Skin epidermis (tissue), 12 donors: ENCODE measurements around the gene IFIT5.
"Not testable (repeated sequence)": the region's sequence is repeated elsewhere in the genome, so short reads cannot be mapped to it uniquely, and the experiment has no call there.

Experiments used
- H3K27ac ChIP-seq, 21 experiments: fragments of 200-600 bp; sonication (generic) in 11 of 21; one replicate each; pipeline ENCODE4 v1.5.0; 2020; ENCODE audit warnings: mild to moderate bottlenecking in 3 of 21, inconsistent platforms in 2 of 21, moderate library complexity in 2 of 21
- H3K4me3 ChIP-seq, 7 experiments: fragments of 200-600 bp; sonication (generic) in 2 of 7; one replicate each; pipeline ENCODE4 v1.5.0; 2020; ENCODE audit warnings: inconsistent platforms in 2 of 7, mild to moderate bottlenecking in 2 of 7, moderate library complexity in 1 of 7

The IFIT5 gene

GRCh38 chr10:89421018-89421476, 6.7 kb downstream of the IFIT5 start:
- no peak overlapping the region for H3K4me3 ChIP-seq
- no peak overlapping the region for H3K27ac ChIP-seq

- Histone ChIP-seq H3K27ac (no peak overlapping the region), H3K4me3 (no peak overlapping the region)
Observed at GRCh38 chr10:89425000-89425399, 10.6 kb downstream of the IFIT5 start.

DNA sequence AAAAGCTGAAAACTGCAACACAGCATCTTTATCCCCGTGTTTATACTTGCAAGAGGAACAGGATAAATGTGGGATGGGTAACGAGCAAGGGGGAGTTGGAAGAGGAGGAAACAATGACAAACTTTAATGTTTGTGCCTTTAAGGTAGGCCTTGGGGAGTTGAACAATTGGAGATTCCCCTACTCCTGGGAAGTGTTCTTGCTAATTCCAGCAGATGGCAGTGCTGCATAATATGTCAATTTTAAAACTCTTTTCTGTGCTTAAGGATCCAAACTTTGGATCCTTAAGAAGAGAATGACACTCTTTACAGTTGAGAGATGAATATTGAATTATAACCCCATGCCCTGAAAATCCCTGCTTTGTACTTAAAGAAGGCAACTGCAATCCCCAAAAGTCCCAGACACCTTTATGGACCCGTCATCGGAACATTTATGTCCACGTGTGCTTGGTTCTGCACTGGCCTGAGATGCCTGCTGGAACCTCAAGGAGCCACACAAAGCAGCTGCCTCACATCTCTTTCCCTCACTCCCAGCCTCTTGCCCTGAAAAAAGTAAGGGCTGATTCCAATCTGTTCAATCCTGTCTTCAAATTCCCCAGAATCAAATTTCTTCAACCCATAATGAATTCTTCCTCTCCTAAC, 12.0 kb downstream of the IFIT5 start:
- Histone ChIP-seq H3K27ac (no peak overlapping the region), H3K4me3 (no peak overlapping the region)

GRCh38 chr10:89427629-89428028, 13.3 kb downstream of the IFIT5 start:
- H3K27ac ChIP-seq: no peak overlapping the region
- no peak overlapping the region for H3K4me3 ChIP-seq

- Histone ChIP-seq H3K27ac (no peak overlapping the region), H3K4me3 (no peak overlapping the region)
Observed at GRCh38 chr10:89428877-89429276, 14.5 kb downstream of the IFIT5 start.

DNA sequence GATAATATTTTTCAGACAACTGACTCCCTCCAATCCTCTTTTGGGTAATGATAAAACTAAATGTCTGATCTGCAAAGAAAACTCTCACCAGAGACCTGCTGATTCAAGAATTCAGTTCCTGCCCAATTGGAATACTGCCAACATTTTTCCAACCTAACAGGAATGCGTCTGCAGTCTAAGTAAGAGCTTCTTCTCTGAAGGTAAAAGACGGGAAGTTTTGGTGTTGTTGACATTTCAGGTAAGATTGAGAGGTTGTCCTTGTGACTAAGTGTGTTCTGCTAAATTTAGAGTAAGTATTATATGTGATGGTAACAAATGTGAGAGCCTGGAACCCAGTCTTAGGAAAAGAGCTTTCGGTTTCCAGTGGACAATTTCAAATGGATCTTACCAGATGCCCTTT, 17.6 kb downstream of the IFIT5 start:
- H3K4me3 ChIP-seq: no peak overlapping the region
- no peak overlapping the region for H3K27ac ChIP-seq

DNA sequence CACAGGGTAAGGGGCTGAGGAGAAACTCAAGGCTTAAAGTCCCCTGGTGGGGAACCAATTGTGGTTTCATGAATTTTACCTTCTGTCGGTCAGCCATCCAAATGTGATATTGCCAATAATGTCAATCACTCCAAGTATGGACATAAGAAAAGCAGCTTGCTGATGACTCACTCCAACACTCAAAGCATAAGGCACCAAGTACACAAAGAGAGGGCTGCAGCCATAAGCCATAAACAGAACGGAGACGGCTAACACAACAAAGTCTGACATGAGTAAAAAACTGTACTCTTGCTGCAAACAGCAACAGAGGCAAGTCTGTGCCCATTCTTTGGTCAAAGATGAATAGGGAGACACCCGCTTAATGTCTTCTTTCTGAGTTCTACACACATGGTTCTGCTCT, 24.2 kb downstream of the IFIT5 start:
- Histone ChIP-seq H3K27ac (no peak overlapping the region), H3K4me3 (no peak overlapping the region)

GRCh38 chr10:89440226-89441009, 26.1 kb downstream of the IFIT5 start:
- Histone ChIP-seq H3K27ac (no peak overlapping the region), H3K4me3 (no peak overlapping the region)

- Histone ChIP-seq H3K4me3 (no peak overlapping the region), H3K27ac (no peak overlapping the region)
Observed at GRCh38 chr10:89442289-89442688, 27.9 kb downstream of the IFIT5 start.

DNA sequence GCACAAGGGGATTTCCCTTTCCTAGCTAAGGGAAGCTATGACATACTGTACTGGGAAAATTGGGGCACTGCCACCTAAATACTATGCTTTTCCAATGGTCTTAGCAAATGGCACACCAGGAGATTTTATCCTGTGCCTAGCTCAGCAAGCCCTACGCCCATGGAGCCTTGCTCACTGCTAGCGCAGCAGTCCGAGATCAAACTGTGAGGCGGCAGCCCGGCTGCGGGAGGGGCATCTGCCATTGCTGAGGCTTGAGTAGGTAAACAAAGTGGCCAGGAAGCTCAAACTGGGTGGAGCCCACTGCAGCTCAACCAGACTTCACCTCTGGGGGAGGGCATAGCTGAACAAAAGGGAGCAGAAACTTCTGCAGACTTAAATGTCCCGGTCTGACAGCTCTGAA, 30.5 kb downstream of the IFIT5 start:
- H3K27ac ChIP-seq, H3K4me3 ChIP-seq: not testable (repeated sequence)

GRCh38 chr10:89450901-89451300, 36.5 kb downstream of the IFIT5 start:
- Histone ChIP-seq H3K27ac (no peak overlapping the region), H3K4me3 (no peak overlapping the region)

DNA sequence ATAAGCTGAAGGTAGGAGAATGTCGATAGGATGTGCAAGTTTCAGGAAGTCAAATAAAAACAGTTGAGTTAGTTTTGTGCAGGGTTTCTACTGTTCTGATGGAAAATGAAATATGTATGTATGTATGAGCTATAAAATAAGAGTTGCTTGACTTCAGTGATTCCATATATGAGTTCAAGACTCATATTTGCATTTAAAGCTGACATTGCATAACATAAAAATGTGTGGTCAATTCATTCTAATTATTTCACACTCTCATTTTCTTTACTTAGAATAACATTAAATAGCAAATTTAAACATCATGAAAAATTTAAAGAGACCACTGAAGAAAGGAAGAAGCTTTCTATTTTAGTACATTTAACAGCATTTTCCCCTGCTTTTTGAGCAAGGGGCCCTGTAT, 37.8 kb downstream of the IFIT5 start:
- H3K27ac ChIP-seq: no peak overlapping the region
- H3K4me3 ChIP-seq: no peak overlapping the region

GRCh38 chr10:89454561-89455347, 40.4 kb downstream of the IFIT5 start:
- Histone ChIP-seq H3K27ac (no peak overlapping the region), H3K4me3 (no peak overlapping the region)

GRCh38 chr10:89458291-89458690, 43.9 kb downstream of the IFIT5 start:
- H3K27ac ChIP-seq: no peak overlapping the region
- H3K4me3 ChIP-seq: no peak overlapping the region

GRCh38 chr10:89458784-89459183, 44.4 kb downstream of the IFIT5 start:
- Histone ChIP-seq H3K4me3 (no peak overlapping the region), H3K27ac (no peak overlapping the region)

DNA sequence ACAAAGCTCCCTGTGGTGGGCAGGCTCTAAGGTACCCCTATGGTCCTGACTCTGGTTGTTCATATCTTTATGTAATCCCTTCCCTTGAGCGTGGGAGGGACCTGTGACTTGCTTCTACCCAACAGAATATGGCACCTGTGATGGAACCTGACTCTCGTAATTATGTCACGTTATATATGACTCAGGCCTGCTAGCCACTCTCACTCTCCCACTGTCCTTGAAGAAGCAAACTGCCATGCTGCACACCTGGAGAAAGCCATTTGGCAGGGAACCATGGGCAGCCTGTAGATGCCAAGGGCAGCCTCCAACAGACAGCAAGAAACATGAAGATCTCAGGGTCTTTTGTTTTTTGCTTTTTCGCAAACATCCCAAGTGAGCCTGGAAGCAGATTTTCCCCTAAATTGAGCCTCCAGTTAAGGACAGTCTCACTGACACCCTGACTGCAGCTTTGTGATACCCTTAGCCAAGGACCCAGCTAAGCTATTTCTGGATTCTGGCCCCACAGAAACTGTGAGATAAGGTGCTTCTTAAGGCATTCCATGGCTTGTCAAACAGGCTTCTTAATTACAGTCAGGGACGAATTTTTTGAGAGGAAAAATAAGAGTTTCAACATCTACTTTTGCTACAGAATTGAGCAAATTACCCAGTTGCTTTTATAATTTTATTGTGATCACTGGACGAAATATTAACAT, 49.6 kb downstream of the IFIT5 start:
- no peak overlapping the region for H3K4me3 ChIP-seq
- H3K27ac ChIP-seq: no peak overlapping the region

DNA sequence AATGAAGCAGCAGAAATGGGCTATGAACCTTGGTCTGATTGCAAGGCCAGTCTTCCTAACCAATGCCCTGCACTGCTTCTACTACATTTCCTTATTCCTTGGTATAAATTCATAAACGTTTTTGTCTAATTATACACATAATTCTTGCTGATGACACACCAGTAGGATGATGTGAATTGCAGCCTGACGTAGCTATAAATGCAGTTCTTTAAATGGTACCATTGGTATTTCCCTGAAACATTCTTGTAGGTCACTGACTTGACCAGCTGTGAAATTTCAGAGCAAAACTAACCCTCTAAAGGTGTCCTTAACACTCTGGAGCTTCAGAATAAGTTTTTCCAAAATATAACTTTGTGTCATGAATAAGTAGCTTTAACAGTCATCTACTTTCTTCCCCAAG, 50.8 kb downstream of the IFIT5 start:
- Histone ChIP-seq H3K4me3 (no peak overlapping the region), H3K27ac (no peak overlapping the region)

DNA sequence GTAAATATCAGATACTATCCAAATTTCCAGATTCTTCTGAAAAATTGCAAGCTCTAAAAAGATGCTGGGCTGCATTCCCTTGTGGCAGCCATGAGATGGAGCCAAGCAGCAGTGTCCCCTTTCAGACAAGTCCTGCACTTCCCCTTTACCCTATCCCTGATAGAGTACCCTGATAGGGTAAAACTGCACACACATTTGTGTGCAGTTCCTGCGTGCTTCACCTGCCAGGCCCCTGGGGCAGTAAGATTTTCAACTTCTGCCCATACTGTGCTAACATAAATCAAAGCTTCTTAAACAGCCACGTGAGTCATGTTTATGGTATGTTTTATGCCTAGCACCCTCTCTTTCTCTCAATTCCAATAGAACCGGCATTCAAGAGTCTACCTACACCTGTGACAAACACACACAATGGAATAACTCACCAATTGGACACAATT, 52.2 kb downstream of the IFIT5 start:
- Histone ChIP-seq H3K27ac (no peak overlapping the region), H3K4me3 (no peak overlapping the region)

DNA sequence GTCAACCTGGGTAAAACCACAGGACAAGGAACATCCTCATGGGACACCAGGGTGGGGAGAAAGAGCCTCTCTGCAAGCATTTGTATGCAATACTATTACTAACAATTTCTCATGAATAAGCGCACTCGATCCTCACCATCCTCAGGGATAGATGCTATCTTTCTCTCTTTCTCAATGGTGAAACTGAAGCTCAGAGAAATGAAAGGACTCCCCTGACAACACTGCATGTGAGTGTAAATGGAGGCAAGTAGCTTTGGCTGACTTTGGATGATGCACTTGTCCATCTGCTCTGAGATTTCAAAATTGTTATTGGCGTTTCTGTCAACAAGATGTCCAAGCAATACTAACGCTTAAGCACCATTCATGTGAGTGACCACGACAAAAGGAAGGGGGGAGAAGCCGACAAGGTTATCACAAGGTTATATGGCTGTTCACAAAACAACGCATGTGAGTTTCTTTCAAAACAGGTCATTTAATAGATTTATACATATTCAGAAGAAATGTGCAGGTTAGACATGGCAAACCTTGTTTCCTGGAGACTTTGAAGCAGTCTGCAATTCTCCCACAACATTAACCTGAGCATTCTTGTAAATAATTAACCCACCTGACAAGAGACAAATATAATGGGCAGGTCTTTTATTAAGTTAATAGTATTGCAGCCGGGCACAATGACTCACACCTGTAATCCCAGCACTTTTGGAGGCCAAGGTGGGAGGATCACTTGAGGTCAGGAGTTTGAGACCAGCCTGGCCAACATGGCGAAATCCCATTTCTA, 54.0 kb downstream of the IFIT5 start:
- Histone ChIP-seq H3K4me3 (no peak overlapping the region), H3K27ac (no peak overlapping the region)
